Transverse colon (tissue), 4 donors: ENCODE results near the gene CFAP61. TPM values are rescaled to one million over a fixed set of nuclear protein-coding genes. Genes with fewer than 3 reads are reported as not detected.

ENCODE experiments used
- DNase-seq: peaks from one replicate; pipeline ENCODE4 v3.0.0-alpha.2; 2019
- H3K27ac ChIP-seq, 4 donors: fragments of 200-600 bp; sonication (generic); 2 replicates each; pipeline ENCODE4 v1.5.1; 2016 to 2018; ENCODE audit warnings: inconsistent platforms in 4 of 4
- H3K27me3 ChIP-seq: fragments of 200-600 bp; sonication (generic); 2 replicates; pipeline ENCODE4 v1.5.1; 2017; ENCODE audit warnings: inconsistent platforms
- H3K36me3 ChIP-seq, 4 donors: fragments of 200-600 bp; sonication (generic); 2 replicates each; pipeline ENCODE4 v1.5.1; 2017 to 2019; ENCODE audit warnings: inconsistent platforms in 4 of 4
- H3K4me1 ChIP-seq, 4 donors: fragments of 200-600 bp; sonication (generic); 2 replicates each; pipeline ENCODE4 v1.5.1; 2017 to 2020; ENCODE audit warnings: inconsistent platforms in 4 of 4
- H3K4me3 ChIP-seq, 4 donors: fragments of 200-600 bp; sonication (generic); 1 replicate in 1 of 4; 2 replicates in 3 of 4; pipeline versions ENCODE4 v1.5.1 to v1.6.1; 2017 to 2019; ENCODE audit warnings: inconsistent platforms in 4 of 4
- H3K9me3 ChIP-seq, 2 donors: fragments of 200-600 bp; sonication (generic); 2 replicates each; pipeline ENCODE4 v1.5.1; 2017 to 2019; ENCODE audit warnings: inconsistent platforms in 2 of 2
- EP300 ChIP-seq: sonication (generic); formaldehyde crosslinking; IDR thresholded peaks from one replicate; pipeline ENCODE4 v1.6.1; 2017; ENCODE audit warnings: antibody characterized with exemption, low read depth
- POLR2A ChIP-seq: fragments of 450-650 bp; IDR thresholded peaks from one replicate; pipeline ENCODE4 v1.6.1; 2016; ENCODE audit warnings: antibody characterized with exemption, mild to moderate bottlenecking, moderate library complexity
- POLR2AphosphoS5 ChIP-seq, 3 donors: sonication (generic); formaldehyde crosslinking; IDR thresholded peaks; one replicate each; pipeline ENCODE4 v1.6.1; 2016; ENCODE audit warnings: antibody characterized with exemption in 3 of 3
- WGBS, 2 donors: methylation state at CpG; one replicate each; pipeline ENCODE4 v1.1.5; 2018; ENCODE audit warnings: low coverage in 1 of 2; 5-methylcytosine and 5-hydroxymethylcytosine counted together
- in situ Hi-C, 4 donors: fragments of 200-750 bp; cut with MboI; loops; one replicate each; pipeline versions ENCODE4 v1.15.0 to v1.15.1; 2017; ENCODE audit warnings: low sequenced_read_pairs in 3 of 4, low pct_ligation_motif_present in 1 of 4, low pct_unique_long_range_greater_than_20kb in 1 of 4
- intact Hi-C: fragments of 100-400 bp; cut with DNase I; formaldehyde crosslinking; loops from one replicate; pipeline ENCODE4 v1.15.1; 2023; ENCODE audit warnings: low total_unique reads
- total RNA-seq, 4 donors: library from RNA; depleted of rRNA; stranded (reverse); fragments of >200 nt; gene quantifications; one replicate each; pipeline ENCODE4 v1.1.0, GENCODE V29; 2016
- TF ChIP-seq, protein P1 (sequence below), 5 experiments: fragments of 200-600 bp in 3 of 5; fragments of 450-650 bp in 2 of 5; sonication (generic) in 3 of 5; IDR thresholded peaks; 1 replicate in 2 of 5; 2 replicates in 3 of 5; pipeline ENCODE4 v1.5.1; 2016 to 2017; ENCODE audit warnings: antibody characterized with exemption in 5 of 5, inconsistent platforms in 3 of 5, mild to moderate bottlenecking in 2 of 5, moderate library complexity in 1 of 5

The CFAP61 gene
- total RNA-seq, 4 donors from 2014 or later, result 0.27 TPM; not detected in 3

DNA sequence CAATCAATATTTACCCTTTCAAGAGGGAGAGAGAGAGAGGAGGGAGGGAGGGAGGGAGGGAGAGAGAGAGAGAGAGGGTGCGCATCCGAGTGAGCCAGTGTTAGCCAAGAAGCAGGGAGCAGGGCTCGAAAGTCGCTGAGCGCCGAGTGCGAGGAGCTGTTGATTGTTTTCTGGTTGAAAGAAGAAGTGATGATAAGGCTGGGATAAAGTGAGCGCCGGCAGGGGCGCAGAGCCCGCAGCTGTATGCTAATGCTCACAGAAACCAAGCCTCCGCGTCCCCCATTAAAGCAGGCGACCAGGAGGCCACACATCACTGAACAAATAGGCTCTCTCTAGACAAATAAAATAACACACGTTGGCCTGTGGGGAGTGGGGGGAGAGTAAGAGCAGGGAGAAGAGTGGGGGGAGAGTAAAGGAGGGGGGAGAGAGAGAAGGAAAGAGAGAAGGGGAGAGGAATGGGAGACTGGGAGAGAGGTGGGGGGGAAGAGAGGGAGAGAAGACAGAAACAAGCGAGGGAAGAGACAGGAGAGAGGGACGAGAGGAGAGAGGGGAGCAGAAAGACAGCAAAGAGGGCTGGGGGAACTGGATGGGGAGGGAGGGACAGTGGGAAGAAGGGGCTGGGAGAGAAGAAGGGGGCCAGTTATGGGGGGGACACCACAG is 310.6 kb downstream of the CFAP61 start:
- 2 to 8% methylated on average over 9 to 17 of the region's 17 CpGs for WGBS, 2 donors
- TF ChIP-seq POLR2AphosphoS5 (IDR thresholded peaks at IDR 0.05) (no peak), POLR2A (no peak), EP300 (no peak)
- TF ChIP-seq, protein P1, sequence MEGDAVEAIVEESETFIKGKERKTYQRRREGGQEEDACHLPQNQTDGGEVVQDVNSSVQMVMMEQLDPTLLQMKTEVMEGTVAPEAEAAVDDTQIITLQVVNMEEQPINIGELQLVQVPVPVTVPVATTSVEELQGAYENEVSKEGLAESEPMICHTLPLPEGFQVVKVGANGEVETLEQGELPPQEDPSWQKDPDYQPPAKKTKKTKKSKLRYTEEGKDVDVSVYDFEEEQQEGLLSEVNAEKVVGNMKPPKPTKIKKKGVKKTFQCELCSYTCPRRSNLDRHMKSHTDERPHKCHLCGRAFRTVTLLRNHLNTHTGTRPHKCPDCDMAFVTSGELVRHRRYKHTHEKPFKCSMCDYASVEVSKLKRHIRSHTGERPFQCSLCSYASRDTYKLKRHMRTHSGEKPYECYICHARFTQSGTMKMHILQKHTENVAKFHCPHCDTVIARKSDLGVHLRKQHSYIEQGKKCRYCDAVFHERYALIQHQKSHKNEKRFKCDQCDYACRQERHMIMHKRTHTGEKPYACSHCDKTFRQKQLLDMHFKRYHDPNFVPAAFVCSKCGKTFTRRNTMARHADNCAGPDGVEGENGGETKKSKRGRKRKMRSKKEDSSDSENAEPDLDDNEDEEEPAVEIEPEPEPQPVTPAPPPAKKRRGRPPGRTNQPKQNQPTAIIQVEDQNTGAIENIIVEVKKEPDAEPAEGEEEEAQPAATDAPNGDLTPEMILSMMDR (IDR thresholded peaks at IDR 0.05), result no peak
- Histone ChIP-seq H3K36me3 (no peaks in the 10 kb centered on the region), H3K9me3 (no peaks in the 10 kb centered on the region), H3K27ac (no peak overlapping the region), H3K27me3 (peaks cover 96% of the 10 kb centered on the region), H3K4me1 (peaks cover 9 to 40% (median 22%) of the 10 kb centered on the region in 4 donors), H3K4me3 (no peak overlapping the region)
- in situ Hi-C loops, result loop anchor here in 3 of 4 donors (25.0 kb wide), 1 partner anchor 199 kb away; no protein-coding TSS in a partner anchor
- intact Hi-C loops, result loop anchor here (10.0 kb wide), 1 partner anchor 202 kb away; no protein-coding TSS in a partner anchor
- no peak for DNase-seq

- Histone ChIP-seq H3K4me3 (peak overlapping the region in 1 of 4 donors; percentile 18), H3K9me3 (no peaks in the 10 kb centered on the region), H3K4me1 (peaks cover 9 to 41% (median 22%) of the 10 kb centered on the region in 4 donors), H3K27me3 (peaks cover 97% of the 10 kb centered on the region), H3K36me3 (no peaks in the 10 kb centered on the region), H3K27ac (no peak overlapping the region)
- 1 to 17% methylated on average over 12 to 15 of the region's 15 CpGs for WGBS, 2 donors
- intact Hi-C loops, result loop anchor here (10.0 kb wide), 1 partner anchor 201 kb away; no protein-coding TSS in a partner anchor
- in situ Hi-C loops, result loop anchor here in 3 of 4 donors (25.0 kb wide), 1 partner anchor 199 kb away; no protein-coding TSS in a partner anchor
- DNase-seq, result no peak
- TF ChIP-seq EP300 (no peak), POLR2AphosphoS5 (IDR thresholded peaks at IDR 0.05) (no peak), POLR2A (no peak)
- TF ChIP-seq, protein P1 (IDR thresholded peaks at IDR 0.05), result no peak
Observed at GRCh38 chr20:20363434-20363798, 311.1 kb downstream of the CFAP61 start.

DNA sequence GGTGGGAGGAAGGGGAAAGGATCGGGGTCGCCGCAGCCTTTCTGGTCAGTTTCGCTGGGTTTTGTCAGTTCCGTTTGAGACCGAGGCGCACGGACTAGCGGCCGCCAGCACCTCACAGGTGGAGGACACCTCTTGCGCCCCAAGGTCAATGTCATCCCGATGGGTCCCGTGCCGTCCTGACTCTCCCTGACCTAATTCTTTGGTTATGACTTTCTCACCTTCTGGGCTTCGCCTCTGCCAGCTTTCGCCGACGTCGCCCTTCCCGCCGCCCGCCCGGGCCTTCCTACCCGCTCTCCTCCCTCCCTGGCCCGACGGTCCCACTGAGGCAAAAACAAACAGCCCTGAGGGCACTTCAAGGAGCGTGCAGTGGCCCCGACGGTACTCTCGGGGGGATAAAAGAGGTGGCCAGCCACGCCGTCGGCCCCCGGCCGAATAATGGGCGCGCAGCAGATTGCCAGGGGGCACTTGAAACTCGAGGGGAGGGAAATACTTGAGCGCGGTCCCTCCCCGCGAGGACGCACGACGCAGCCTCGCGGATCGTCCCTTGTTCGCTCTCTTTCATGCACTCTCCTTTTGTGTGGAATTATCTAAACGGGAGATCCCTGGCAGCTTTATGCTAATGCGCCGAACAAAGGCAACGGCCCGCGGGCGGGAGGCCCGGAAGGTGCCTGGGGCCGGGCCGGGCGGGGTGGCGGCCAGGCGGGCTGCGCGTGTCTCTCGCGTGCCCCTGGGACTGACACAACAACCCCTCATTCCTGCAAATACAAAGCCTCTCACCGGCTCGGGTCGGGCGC is 311.7 kb downstream of the CFAP61 start:
- peaks cover 9 to 44% (median 25%) of the 10 kb centered on the region in 4 donors for H3K4me1 ChIP-seq
- 2 to 3% methylated on average over 20 to 59 of the region's 70 CpGs for WGBS, 2 donors
- TF ChIP-seq, protein P1 (IDR thresholded peaks at IDR 0.05), result no peak
- TF ChIP-seq POLR2A (no peak), POLR2AphosphoS5 (IDR thresholded peaks at IDR 0.05) (no peak), EP300 (no peak)
- intact Hi-C loops (loop anchor here (10.0 kb wide), 1 partner anchor 201 kb away; no protein-coding TSS in a partner anchor), in situ Hi-C loops (loop anchor here in 3 of 4 donors (25.0 kb wide), 1 partner anchor 198 kb away; no protein-coding TSS in a partner anchor)
- DNase-seq, result no peak
- H3K27ac ChIP-seq, result no peak overlapping the region
- H3K9me3 ChIP-seq, result no peaks in the 10 kb centered on the region
- H3K27me3 ChIP-seq, result peaks cover 98% of the 10 kb centered on the region
- H3K4me3 ChIP-seq, result peak overlapping the region in 1 of 4 donors; percentile 18
- H3K36me3 ChIP-seq, result no peaks in the 10 kb centered on the region
